Measurements from ENCODE around the gene TAS2R41.
"Not testable (repeated sequence)": the region's sequence is repeated elsewhere in the genome, so short reads cannot be mapped to it uniquely, and the experiment has no call there.

Gene TAS2R41

DNA sequence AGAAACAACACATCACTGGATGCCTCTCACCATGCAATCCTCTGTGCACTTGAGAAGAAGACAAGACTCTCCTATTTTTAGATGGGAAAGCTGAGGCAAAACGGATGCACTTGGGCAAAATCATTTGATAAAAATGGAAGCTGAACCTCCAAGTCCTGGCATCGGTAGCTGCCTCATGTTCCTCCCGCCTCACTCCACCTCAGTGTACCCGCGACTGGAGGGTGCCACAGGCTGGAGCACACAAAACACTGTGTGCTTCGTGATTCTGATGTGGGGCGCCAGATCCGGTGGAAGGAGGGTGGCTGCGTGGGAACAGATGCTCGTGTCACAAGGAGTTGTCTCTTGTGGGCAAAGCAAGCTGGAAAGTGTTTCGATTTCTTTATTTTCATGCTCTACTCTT lies 41.3 kb downstream of the TAS2R41 start:
- no peak for DNase-seq (ENCODE audit: low read depth, low spot score)

DNA sequence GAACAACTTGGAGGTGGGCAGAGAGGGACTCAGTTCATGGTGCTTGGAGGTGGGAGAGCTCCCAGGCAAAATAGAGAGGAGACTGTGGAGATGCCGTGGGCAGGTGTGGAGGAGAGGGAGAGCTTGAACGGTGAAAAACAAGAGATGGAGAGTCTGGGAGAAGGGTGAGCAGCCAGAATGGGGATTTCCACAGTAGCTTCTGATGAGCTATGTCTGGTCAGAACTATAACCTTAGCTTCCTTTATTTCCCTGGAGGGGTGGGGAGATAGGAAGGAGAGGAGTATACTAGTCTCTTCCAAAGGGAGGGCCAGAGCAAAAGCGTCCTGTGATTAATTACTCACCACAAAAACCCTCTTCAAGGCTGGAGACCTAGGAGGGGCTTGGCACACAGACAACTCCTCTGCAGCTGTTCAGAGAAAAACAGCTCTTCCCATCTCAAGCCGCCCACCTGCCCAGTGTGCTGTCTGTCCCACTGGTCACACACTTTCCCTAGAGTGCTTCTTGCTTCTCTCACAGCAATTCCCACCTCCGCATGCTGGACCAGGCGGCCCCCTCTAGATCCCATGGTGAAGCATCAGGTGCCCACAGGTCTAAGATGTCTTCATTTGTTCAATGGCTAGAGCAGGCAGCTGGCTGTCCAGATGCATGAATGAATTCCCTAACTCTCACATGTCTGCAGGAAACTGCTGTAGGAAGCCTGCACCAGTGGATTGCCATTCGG lies 41.9 kb downstream of the TAS2R41 start:
- peak; percentile 70 for DNase-seq (ENCODE audit: low read depth, low spot score)

DNA sequence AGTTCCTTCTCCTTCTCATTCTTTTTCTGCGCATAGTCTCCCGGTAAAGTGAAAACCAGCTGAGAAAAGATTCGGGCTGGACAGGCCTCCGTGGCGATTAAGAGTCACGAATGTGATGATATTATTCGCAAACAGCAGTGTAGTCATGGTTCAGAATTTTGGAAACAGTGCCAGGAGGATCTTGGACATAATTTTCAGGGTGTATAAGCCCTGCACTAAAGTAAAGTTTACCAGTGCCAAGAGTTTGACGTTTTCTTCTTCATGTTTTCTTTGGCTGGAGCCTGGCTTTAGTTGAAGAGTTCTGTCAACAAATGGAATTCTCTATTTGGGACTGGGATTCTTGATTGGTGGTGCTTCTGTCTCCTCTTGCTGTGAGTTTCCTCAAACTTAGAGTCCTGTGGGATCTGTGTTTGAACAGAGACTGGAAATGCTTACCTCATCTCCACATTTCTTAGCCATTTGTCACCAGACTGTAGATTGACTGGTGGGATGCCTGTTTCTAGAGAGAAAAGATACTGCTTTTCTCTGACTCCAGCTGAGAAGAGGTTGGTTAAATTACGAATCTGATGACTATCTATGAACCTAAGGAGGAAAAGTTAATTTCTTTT lies 44.7 kb downstream of the TAS2R41 start:
- DNase-seq (ENCODE audit: low read depth, low spot score) = not testable (repeated sequence)
